Endothelial cell of umbilical vein (primary cell): Measurements from ENCODE around the gene GNRHR. TPM values are rescaled to one million over a fixed set of nuclear protein-coding genes. Genes with fewer than 3 reads are reported as not detected.

Source experiments
- BruUV-seq: library from RNA; stranded (reverse); fragments of 400-500 nt; replicated peaks from 2 replicates; lab custom pipeline; 2021; lab: Mats Ljungman, UMichigan
- CTCF ChIA-PET: fragments of 300-600, 350-600 bp; sonication (Branson Sonifier 250); formaldehyde crosslinking; loops from one replicate; lab custom pipeline; 2021; ENCODE audit warnings: antibody characterized with exemption, inconsistent platforms; lab: Charles Lee
- POLR2A ChIA-PET: fragments of 300-600, 350-600 bp; sonication (Branson Sonifier 250); formaldehyde crosslinking; loops from one replicate; lab custom pipeline; 2021; ENCODE audit warnings: antibody characterized with exemption, inconsistent platforms; lab: Charles Lee
- DNase-seq: peaks from one replicate; pipeline ENCODE4 v3.0.0-alpha.2; 2011; ENCODE audit warnings: low read depth, low spot score
- FAIRE-seq: peaks from 2 replicates; lab custom pipeline; 2011; peaks lifted over from hg19 to GRCh38; lab: Jason Lieb, UNC
- H2AFZ ChIP-seq: 2 replicates; pipeline ENCODE4 v1.6.0; 2012; ENCODE audit warnings: low read depth, low read length, control low read depth, inconsistent platforms
- H3K27ac ChIP-seq: 2 replicates; pipeline ENCODE4 v1.5.1; 2011; ENCODE audit warnings: low read depth, mild to moderate bottlenecking, control low read depth, low read length, moderate library complexity; ENCODE audit not compliant: insufficient read depth
- H3K27me3 ChIP-seq, 2 experiments: 2 replicates each; pipeline versions ENCODE4 v1.6.0 to v1.6.1; 2011; ENCODE audit warnings: low read length in 2 of 2, mixed read lengths in 1 of 2; ENCODE audit not compliant: control insufficient read depth in 2 of 2, insufficient read depth in 2 of 2
- H3K36me3 ChIP-seq, 2 experiments: 2 replicates in 1 of 2; 3 replicates in 1 of 2; pipeline ENCODE4 v1.5.1; 2011; ENCODE audit warnings: low read length in 2 of 2, mild to moderate bottlenecking in 1 of 2, moderate library complexity in 1 of 2; ENCODE audit not compliant: control insufficient read depth in 2 of 2, insufficient read depth in 2 of 2; ENCODE audit errors: extremely low read depth in 1 of 2
- H3K4me1 ChIP-seq: 3 replicates; pipeline ENCODE4 v1.5.1; 2011; ENCODE audit warnings: mild to moderate bottlenecking, low read length; ENCODE audit not compliant: control insufficient read depth, insufficient read depth; ENCODE audit errors: extremely low read depth
- H3K4me2 ChIP-seq: 2 replicates; pipeline ENCODE4 v1.6.1; 2011; ENCODE audit warnings: low read length, control low read depth, mixed read lengths; ENCODE audit not compliant: insufficient read depth
- H3K4me3 ChIP-seq, 3 experiments: fragments of 200-600 bp in 1 of 3; sonication (generic), shearing (Covaris generic) in 1 of 3; replicated peaks in 1 of 3; 2 replicates each; pipeline ENCODE4 v1.5.1; 2011 to 2016; ENCODE audit warnings: control low read depth in 3 of 3, low read length in 3 of 3, mild to moderate bottlenecking in 2 of 3, inconsistent platforms in 1 of 3, low read depth in 1 of 3, moderate library complexity in 1 of 3; ENCODE audit not compliant: insufficient read depth in 1 of 3
- H3K79me2 ChIP-seq: 2 replicates; pipeline ENCODE4 v1.6.0; 2012; ENCODE audit warnings: low read length, inconsistent platforms; ENCODE audit not compliant: control insufficient read depth, insufficient read depth
- H3K9ac ChIP-seq: replicated peaks from 2 replicates; pipeline ENCODE3; 2011; ENCODE audit warnings: low read length, control low read depth; ENCODE audit not compliant: insufficient read depth; ENCODE audit errors: extremely low read depth
- H3K9me1 ChIP-seq: replicated peaks from 3 replicates; pipeline ENCODE4 v1.6.0; 2011; ENCODE audit warnings: mild to moderate bottlenecking, low read length; ENCODE audit not compliant: control insufficient read depth, insufficient read depth; ENCODE audit errors: extremely low read depth
- H3K9me3 ChIP-seq: replicated peaks from 2 replicates; pipeline ENCODE4 v1.5.1; 2012; ENCODE audit warnings: low read length, inconsistent platforms; ENCODE audit not compliant: control insufficient read depth, insufficient read depth
- H4K20me1 ChIP-seq: replicated peaks from 2 replicates; pipeline ENCODE3; 2011; ENCODE audit warnings: mild to moderate bottlenecking, low read length; ENCODE audit not compliant: control insufficient read depth, insufficient read depth; ENCODE audit errors: extremely low read depth
- EZH2 ChIP-seq: IDR thresholded peaks from 2 replicates; pipeline ENCODE4 v1.6.1; 2012; ENCODE audit warnings: borderline replicate concordance, low read depth, mild to moderate bottlenecking, moderate library complexity, low read length, inconsistent platforms; ENCODE audit not compliant: severe bottlenecking
- FOS ChIP-seq: IDR thresholded peaks from 2 replicates; pipeline ENCODE4 v1.6.1; 2011; ENCODE audit warnings: mild to moderate bottlenecking, low read length, moderate library complexity, borderline replicate concordance; ENCODE audit not compliant: insufficient read depth
- JUN ChIP-seq: IDR thresholded peaks from 2 replicates; pipeline ENCODE4 v1.6.1; 2011; ENCODE audit warnings: borderline replicate concordance, low read depth; ENCODE audit not compliant: insufficient read length, insufficient read depth
- MAX ChIP-seq: IDR thresholded peaks from 2 replicates; pipeline ENCODE4 v1.6.1; 2011; ENCODE audit not compliant: insufficient read depth, insufficient read length
- POLR2A ChIP-seq: IDR thresholded peaks from 2 replicates; pipeline ENCODE4 v1.6.1; 2012; ENCODE audit warnings: low read depth, mild to moderate bottlenecking, control low read depth, low read length
- POLR2AphosphoS5 ChIP-seq: IDR thresholded peaks from 2 replicates; pipeline ENCODE4 v1.6.1; 2012; ENCODE audit warnings: low read depth, mild to moderate bottlenecking, control low read depth, low read length, moderate library complexity; ENCODE audit not compliant: insufficient read depth
- dilution Hi-C: fragments of 300-500 bp; cut with MboI; formaldehyde crosslinking; loops from one replicate; pipeline ENCODE4 v1.15.0; 2019; ENCODE audit warnings: low sequenced_read_pairs; ENCODE audit not compliant: extremely low pct_ligation_motif_present
- intact Hi-C: fragments of 100-400 bp; cut with micrococcal nuclease; formaldehyde crosslinking; loops from one replicate; pipeline ENCODE4 v1.10.0; 2022
- polyA plus RNA-seq, 4 experiments: library from polyadenylated mRNA; depleted of rRNA in 3 of 4; stranded (reverse) in 3 of 4; unstranded in 1 of 4; fragments of >200 nt; gene quantifications; 2 replicates each; pipeline versions ENCODE4 v1.2.1 to v1.2.3, GENCODE V29; 2011 to 2012; ENCODE audit warnings: missing spikeins in 1 of 4
- total RNA-seq: library from RNA; stranded (reverse); gene quantifications from 2 replicates; pipeline ENCODE4 v1.2.3, GENCODE V29; 2021

Gene GNRHR
- total and polyA plus RNA-seq, 2 donors (not counting 3 experiments of a cell fraction or from before 2014, with no cell fraction given): not detected

- intact Hi-C loops: no loop called here
- no peak for TF ChIP-seq EZH2
- no peak for TF ChIP-seq FOS
- no peak for TF ChIP-seq MAX
- CTCF ChIA-PET: interaction anchor here (0.9 to 1.8 kb wide), 4 partner anchors 9 to 69 kb away, joined by 3 to 13 read pairs (median 7); partner anchors contain the start of gene UBA6
Measured at GRCh38 chr4:67770422-67770821, 16.2 kb upstream of the GNRHR start.

GRCh38 chr4:67765928-67766327 is 11.7 kb upstream of the GNRHR start:
- Histone ChIP-seq H3K79me2 (no peaks in the 10 kb centered on the region), H3K9me1 (no peaks in the 10 kb centered on the region), H3K9me3 (no peaks in the 10 kb centered on the region), H3K27me3 (no peaks in the 10 kb centered on the region), H4K20me1 (no peaks in the 10 kb centered on the region), H3K4me1 (no peaks in the 10 kb centered on the region), H3K36me3 (no peaks in the 10 kb centered on the region), H3K4me3 (no peak overlapping the region), H2AFZ (no peak overlapping the region), H3K27ac (no peak overlapping the region), H3K9ac (no peak overlapping the region), H3K4me2 (no peak overlapping the region)
- intact Hi-C loops: no loop called here
- dilution Hi-C loops: no loop called here
- TF ChIP-seq MAX: no peak
- no peak for TF ChIP-seq JUN
- TF ChIP-seq POLR2AphosphoS5: no peak
- TF ChIP-seq FOS: no peak
- TF ChIP-seq POLR2A: no peak
- TF ChIP-seq EZH2: no peak
- DNase-seq: no peak
- CTCF ChIA-PET: interaction anchor here (3.1 kb wide), 1 partner anchor 19 kb away, joined by 16 read pairs; no protein-coding TSS in a partner anchor
- BruUV-seq: no TSS peak
- POLR2A ChIA-PET: no interaction called here
- FAIRE-seq: no peak

More at GRCh38 chr4:67770422-67770821, 16.2 kb upstream of the GNRHR start:
- H3K4me3 ChIP-seq: no peak overlapping the region
- H3K36me3 ChIP-seq: no peaks in the 10 kb centered on the region
- H2AFZ ChIP-seq: no peak overlapping the region
- no peaks in the 10 kb centered on the region for H4K20me1 ChIP-seq
- DNase-seq (no peak), FAIRE-seq (no peak)
- dilution Hi-C loops: no loop called here
- no peak overlapping the region for H3K27ac ChIP-seq
- no peaks in the 10 kb centered on the region for H3K9me1 ChIP-seq
- no TSS peak for BruUV-seq
- no peak overlapping the region for H3K9ac ChIP-seq
- H3K27me3 ChIP-seq: no peaks in the 10 kb centered on the region
- no peaks in the 10 kb centered on the region for H3K4me1 ChIP-seq
- POLR2A ChIA-PET: no interaction called here
- no peaks in the 10 kb centered on the region for H3K79me2 ChIP-seq
- no peak overlapping the region for H3K4me2 ChIP-seq
- H3K9me3 ChIP-seq: no peaks in the 10 kb centered on the region
